ENCODE results near the gene DLGAP4. TPM values are rescaled to one million over a fixed set of nuclear protein-coding genes. Genes with fewer than 3 reads are reported as not detected.

The DLGAP4 gene
- total and polyA plus RNA-seq, 2 of the 13 experiments (the other 11 are each of a cell fraction or from before 2014, with no cell fraction given) = 15.2 to 26.7 TPM

DNA sequence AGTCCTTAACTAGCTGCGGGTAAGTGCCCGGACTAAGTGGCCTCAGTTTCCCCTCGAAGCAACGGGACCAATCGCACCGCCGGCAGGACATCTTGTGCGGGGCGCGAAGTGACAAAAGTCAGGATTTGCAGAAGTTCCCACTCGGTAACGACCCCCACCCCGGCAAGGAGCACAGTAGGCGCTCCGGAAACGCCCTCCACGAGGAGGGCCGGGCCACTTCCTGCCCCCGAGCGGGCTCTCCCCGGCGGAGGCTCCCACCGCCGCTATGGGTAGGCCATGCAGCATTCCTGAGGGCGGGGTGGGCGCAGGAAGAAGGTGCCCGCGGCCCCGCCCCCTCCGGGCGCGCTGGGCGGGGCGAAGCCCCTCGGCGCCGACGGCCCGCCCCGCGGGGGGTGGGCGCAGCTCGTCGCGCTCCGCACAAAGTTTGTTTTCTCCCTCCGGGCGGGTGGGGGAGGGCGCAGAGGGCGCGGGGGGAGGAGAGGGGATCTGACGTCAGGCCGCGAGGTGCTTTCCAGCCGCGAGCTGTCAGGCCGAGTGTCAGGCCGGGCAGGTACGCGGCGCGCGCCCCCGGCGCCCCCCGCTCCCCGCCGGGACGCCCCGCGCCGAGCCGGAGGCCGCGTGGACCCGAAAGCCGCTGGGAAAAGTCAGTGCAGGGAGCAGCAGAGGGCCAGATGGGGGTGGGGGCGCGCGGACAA is 267.1 kb downstream of the DLGAP4 start, which contains the start of gene TGIF2 (continued):
- TF ChIP-seq, protein P1, sequence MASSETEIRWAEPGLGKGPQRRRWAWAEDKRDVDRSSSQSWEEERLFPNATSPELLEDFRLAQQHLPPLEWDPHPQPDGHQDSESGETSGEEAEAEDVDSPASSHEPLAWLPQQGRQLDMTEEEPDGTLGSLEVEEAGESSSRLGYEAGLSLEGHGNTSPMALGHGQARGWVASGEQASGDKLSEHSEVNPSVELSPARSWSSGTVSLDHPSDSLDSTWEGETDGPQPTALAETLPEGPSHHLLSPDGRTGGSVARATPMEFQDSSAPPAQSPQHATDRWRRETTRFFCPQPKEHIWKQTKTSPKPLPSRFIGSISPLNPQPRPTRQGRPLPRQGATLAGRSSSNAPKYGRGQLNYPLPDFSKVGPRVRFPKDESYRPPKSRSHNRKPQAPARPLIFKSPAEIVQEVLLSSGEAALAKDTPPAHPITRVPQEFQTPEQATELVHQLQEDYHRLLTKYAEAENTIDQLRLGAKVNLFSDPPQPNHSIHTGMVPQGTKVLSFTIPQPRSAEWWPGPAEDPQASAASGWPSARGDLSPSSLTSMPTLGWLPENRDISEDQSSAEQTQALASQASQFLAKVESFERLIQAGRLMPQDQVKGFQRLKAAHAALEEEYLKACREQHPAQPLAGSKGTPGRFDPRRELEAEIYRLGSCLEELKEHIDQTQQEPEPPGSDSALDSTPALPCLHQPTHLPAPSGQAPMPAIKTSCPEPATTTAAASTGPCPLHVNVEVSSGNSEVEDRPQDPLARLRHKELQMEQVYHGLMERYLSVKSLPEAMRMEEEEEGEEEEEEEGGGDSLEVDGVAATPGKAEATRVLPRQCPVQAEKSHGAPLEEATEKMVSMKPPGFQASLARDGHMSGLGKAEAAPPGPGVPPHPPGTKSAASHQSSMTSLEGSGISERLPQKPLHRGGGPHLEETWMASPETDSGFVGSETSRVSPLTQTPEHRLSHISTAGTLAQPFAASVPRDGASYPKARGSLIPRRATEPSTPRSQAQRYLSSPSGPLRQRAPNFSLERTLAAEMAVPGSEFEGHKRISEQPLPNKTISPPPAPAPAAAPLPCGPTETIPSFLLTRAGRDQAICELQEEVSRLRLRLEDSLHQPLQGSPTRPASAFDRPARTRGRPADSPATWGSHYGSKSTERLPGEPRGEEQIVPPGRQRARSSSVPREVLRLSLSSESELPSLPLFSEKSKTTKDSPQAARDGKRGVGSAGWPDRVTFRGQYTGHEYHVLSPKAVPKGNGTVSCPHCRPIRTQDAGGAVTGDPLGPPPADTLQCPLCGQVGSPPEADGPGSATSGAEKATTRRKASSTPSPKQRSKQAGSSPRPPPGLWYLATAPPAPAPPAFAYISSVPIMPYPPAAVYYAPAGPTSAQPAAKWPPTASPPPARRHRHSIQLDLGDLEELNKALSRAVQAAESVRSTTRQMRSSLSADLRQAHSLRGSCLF (CRISPR knock-in tag; IDR thresholded peaks at IDR 0.05; ENCODE audit: borderline replicate concordance) = no peak
- TF ChIP-seq ZNF333 (CRISPR knock-in tag; IDR thresholded peaks at IDR 0.05; ENCODE audit: borderline replicate concordance) (peak; percentile 86), RBAK (CRISPR knock-in tag; IDR thresholded peaks at IDR 0.05) (no peak), ZNF816 (CRISPR knock-in tag; IDR thresholded peaks at IDR 0.05; ENCODE audit: borderline replicate concordance) (no peak; the same call in 1 of the 2 replicates), ZNF83 (CRISPR knock-in tag; IDR thresholded peaks at IDR 0.05; ENCODE audit: borderline replicate concordance) (peak; percentile 80; the same call in 1 of the 2 replicates), ZNF567 (CRISPR knock-in tag; IDR thresholded peaks at IDR 0.05; ENCODE audit: borderline replicate concordance) (no peak; the same call in 1 of the 2 replicates), KDM3A (CRISPR knock-in tag; IDR thresholded peaks at IDR 0.05; ENCODE audit: low read depth) (peak; percentile 37; the same call in 1 of the 2 replicates), DPF2 (CRISPR knock-in tag; IDR thresholded peaks at IDR 0.05; ENCODE audit: borderline replicate concordance, low read depth) (no peak), ZNF354B (CRISPR knock-in tag; IDR thresholded peaks at IDR 0.05) (0 out of 2 replicates have a peak, but pooled peaks have one; percentile 81), KDM1A (CRISPR knock-in tag; IDR thresholded peaks at IDR 0.05) (no peak), FOXK1 (CRISPR knock-in tag; IDR thresholded peaks at IDR 0.05; ENCODE audit: borderline replicate concordance, low read depth) (0 out of 2 replicates have a peak, but pooled peaks have one; percentile 12), CAMTA2 (CRISPR knock-in tag; IDR thresholded peaks at IDR 0.05; ENCODE audit: borderline replicate concordance) (peak; percentile 85; the same call in 1 of the 2 replicates), NCOA1 (CRISPR knock-in tag; IDR thresholded peaks at IDR 0.05) (no peak), ZNF235 (CRISPR knock-in tag; IDR thresholded peaks at IDR 0.05; ENCODE audit: borderline replicate concordance) (peak; percentile 71; the same call in 1 of the 2 replicates), TOPORS (CRISPR knock-in tag; IDR thresholded peaks at IDR 0.05) (no peak), FOXO1 (CRISPR knock-in tag; IDR thresholded peaks at IDR 0.05) (no peak), ZFP82 (CRISPR knock-in tag; IDR thresholded peaks at IDR 0.05; ENCODE audit: borderline replicate concordance) (no peak; the same call in 1 of the 2 replicates), EZH2 (conservative IDR thresholded peaks at IDR 0.05; ENCODE audit: low read depth, low read length) (no peak), U2AF1 (optimal IDR thresholded peaks at IDR 0.05; ENCODE audit: low read depth, low read length) (peak; percentile 80), CENPX (CRISPR knock-in tag; IDR thresholded peaks at IDR 0.05) (no peak), ZFP37 (CRISPR knock-in tag; IDR thresholded peaks at IDR 0.05; ENCODE audit: borderline replicate concordance) (0 out of 2 replicates have a peak, but pooled peaks have one; percentile 49), ZNF329 (CRISPR knock-in tag; IDR thresholded peaks at IDR 0.05; ENCODE audit: low read depth) (peak; percentile 44; the same call in 1 of the 2 replicates), ARHGAP35 (CRISPR knock-in tag; IDR thresholded peaks at IDR 0.05; ENCODE audit: borderline replicate concordance) (0 out of 2 replicates have a peak, but pooled peaks have one; percentile 56)
- TF ChIP-seq, protein P2, sequence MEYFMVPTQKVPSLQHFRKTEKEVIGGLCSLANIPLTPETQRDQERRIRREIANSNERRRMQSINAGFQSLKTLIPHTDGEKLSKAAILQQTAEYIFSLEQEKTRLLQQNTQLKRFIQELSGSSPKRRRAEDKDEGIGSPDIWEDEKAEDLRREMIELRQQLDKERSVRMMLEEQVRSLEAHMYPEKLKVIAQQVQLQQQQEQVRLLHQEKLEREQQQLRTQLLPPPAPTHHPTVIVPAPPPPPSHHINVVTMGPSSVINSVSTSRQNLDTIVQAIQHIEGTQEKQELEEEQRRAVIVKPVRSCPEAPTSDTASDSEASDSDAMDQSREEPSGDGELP (IDR thresholded peaks at IDR 0.05; ENCODE audit: borderline replicate concordance, low read depth) = no peak; the same call in 1 of the 2 replicates

Data from HepG2 (cell line).